Mesangial cell (primary cell): ENCODE results near the gene CCDC77. TPM values are rescaled to one million over a fixed set of nuclear protein-coding genes. Genes with fewer than 3 reads are reported as not detected.

Experiments
- total RNA-seq: library from RNA; depleted of rRNA; stranded (reverse); fragments of >200 nt; gene quantifications from 2 replicates; pipeline ENCODE4 v1.2.3, GENCODE V29; 2015

The CCDC77 gene
- 5.2 and 7.2 TPM in 2 replicates for total RNA-seq

DNA sequence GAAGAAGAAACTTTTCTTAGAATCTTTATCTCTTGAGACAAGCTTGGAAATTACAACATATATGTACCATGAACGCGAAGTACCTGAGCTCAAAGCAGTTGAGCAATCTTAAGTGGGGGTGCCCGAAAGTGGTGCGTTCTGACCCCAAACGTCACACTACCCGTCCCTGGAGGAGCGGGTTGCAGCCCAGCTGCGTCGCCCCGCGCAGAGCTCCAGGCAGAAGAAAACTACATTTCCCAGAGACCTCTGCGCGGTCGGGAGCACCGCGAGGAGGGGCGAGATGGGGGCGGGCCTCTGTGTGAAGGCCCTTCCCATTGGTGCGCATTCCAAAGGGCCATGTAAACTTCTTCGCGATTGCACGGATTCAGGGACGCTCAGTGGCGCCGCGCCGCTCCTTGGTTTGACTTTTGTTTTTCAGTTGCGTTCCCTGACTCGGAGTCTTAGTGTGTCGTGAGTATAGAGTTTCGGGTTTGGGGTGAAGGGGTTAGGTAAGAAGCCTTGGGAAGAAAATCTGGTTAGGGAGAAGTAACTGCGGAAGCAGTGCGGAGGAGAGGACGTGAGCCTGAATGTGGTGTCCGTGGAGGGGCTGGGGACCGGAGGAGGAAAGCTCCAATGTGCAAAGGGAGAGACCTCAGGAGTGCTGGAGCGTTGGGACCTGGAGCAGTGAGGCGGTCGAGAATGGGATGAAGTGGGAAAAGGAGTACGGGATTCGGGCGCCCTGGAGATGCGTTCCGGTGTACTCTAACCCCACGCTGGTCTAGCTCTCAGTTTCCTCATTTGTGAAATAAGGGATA, at the start of gene CCDC77:
TSS of gene CCDC77 (plus strand) at position 410 of the 794 bp plus-strand sequence. CDS start 7,740 bp downstream, outside the sequence.

DNA sequence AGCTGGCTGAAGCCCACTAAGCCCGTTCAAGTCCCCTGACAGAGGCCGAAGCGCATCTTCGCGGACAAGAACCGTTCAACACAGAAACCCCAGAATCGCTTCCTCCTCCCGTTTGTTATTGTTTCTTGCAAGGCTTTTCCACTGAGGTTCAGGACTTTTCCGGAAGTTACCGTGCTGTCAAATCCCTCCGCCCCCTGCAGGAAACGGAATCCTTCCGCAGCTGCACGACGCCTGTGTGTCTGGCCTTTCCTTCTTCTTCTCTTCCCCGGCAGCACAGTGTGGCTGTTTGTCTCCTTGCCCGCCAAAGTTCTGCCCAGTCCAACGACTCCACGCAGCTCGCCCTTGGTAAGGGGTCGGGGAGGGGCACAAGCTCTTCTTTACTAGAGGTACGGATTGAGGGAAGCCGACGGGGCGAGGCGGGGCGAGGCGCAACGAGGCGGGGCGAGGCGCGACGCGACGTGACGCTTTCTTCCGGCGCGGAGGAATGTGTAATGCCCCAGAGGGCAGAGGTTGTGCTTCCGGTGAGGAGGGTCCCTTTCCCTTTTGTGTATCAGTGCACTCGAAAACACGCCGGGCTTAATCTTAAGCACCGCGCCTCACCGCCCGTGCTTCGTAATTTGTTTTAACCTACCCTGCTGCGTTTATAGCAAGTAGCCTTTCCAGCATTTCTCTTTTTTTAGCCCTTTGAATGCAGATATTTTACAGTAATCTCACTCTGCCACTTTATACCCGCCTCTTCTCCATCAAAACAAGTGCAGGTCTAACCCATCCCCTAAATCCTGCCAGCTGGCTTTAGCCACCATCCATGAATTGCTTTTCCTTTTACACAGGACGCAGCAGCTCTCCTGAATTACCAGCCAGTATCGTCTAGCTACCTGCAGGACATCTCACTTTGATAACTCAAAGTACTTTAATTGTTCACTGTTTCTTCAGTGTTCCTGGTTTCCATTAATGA, 12.0 kb upstream of the CCDC77 start, which contains the start of gene KDM5A:
TSS of gene KDM5A (minus strand) at position 179 of the 955 bp plus-strand sequence. CDS start 229 bp downstream, outside the sequence.

DNA sequence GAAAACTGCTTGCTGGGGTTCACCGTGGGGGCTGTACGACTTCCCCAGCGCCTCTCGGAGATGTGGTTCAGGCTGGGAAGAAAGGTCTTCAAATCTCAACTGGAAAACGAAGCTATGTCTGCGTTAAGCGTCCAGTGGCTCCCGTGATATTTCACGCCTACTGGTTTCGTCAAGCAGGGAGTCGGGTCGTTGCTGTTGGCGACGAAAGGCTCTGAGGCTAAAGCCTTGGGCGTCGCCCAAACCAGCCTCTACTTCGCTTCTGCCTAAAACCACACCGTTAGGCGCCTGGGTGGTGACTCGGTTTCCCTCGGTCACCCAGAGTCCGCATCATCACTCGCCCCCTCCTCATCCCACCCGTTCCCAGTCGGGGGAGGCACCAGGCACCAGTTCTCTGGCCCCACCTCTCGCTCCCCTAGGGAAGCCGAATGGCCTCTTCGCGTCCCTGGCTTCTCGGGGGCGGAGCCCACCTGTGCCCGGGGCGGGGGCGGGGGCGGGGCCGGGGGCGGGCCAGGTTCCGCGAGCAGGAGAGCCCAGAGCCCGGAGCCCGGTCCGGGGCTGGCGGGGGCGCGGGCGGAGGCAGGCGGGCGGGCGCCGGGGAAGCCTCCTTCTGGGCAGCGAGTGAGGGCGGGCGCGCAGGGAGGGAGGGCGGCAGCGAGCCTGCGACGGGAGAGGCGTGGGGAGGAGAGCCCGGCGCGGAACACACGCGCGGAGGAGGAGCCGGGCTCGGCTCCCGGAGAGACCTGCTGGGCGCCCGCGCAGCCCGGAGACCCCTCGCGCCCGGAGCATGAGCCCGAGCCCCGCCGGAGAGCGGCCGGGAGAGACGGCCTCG, 58.2 kb downstream of the CCDC77 start, which contains the start of gene B4GALNT3:
TSS of gene B4GALNT3 (plus strand) at position 510 of the 829 bp plus-strand sequence. CDS start 438 bp downstream, outside the sequence.

Other genes with a start within 250 kb of the CCDC77 start
- gene SLC6A12, start 187.5 kb upstream of the CCDC77 start, total RNA-seq: 1.8 TPM in 1 of 2 replicates, not detected in the other
- 0.16 and 3.0 TPM in 2 replicates for gene SLC6A13, start 138.8 kb upstream of the CCDC77 start, total RNA-seq
- gene KDM5A, start 12.3 kb upstream of the CCDC77 start, total RNA-seq: 14.8 and 30.4 TPM in 2 replicates
- 0.98 and 1.8 TPM in 2 replicates for gene B4GALNT3, start 58.3 kb downstream of the CCDC77 start, total RNA-seq